Fibroblast of skin of right quadriceps (primary cell): ENCODE results near the gene BHMT.
"Not testable (repeated sequence)": the region's sequence is repeated elsewhere in the genome, so short reads cannot be mapped to it uniquely, and the experiment has no call there.

ENCODE experiments used
- DNase-seq: peaks from one replicate; pipeline ENCODE4 v3.0.0-alpha.2; 2013

Gene BHMT

DNA sequence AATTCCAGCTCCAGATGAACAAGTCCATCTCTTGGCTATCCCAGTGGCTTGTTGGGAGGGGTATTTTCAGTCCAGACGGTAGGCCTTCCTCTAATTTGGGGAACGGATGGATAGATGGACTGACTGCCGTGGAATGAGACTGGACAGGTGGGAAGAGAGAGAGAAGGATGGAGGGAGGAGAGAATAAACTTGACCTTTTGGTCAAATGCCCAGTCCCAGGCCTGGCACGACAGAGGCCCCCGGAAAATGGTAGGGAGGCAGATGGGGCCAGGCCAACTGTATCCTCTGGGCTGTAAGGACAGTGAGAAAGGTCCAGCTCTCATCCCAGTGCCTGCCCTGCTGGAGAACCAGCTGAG lies 1.1 kb downstream of the BHMT start:
- DNase-seq = no peak

- DNase-seq = peak; percentile 20
Measured at GRCh38 chr5:79119486-79119885, 7.9 kb downstream of the BHMT start.

- DNase-seq = no peak
Measured at GRCh38 chr5:79120221-79120620, 8.6 kb downstream of the BHMT start.

DNA sequence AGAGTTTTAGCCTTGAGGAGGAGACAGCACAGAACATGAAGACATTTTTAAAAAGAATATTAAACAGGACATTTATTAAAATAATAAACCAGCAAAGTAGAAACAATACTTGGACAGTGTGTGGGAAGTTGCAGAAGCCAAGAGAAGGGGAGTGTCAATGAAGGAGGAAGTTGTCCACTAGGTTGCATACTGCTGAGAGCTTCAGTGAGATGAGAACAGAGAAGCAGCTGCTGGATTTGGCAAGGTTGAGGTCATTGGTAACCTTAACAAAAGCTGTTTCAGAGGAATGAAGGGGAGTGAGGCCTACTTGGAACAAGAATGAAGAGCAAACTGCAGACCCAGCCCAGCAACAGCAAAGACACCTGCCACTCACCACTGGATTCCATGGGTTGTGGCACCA lies 11.4 kb downstream of the BHMT start:
- no peak for DNase-seq

DNA sequence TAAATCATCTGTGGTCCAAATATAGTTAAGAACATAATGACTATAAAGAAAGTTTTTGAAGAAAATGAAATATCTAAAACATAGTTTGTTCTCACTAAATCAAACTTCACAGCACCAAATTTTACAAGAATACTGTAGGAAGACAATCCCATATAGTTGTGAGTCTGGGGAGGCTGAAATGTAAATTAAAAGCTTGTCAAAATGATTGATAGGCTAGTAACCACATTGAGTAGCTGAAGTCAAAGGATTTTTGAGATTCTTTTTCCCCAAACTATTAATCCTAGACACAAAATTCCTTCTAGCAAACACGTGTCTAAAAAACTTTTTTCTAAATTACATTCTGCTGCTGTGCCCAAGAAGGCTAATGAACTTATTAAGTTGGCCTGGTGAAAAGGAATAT lies 13.0 kb downstream of the BHMT start:
- DNase-seq = peak; percentile 8

DNA sequence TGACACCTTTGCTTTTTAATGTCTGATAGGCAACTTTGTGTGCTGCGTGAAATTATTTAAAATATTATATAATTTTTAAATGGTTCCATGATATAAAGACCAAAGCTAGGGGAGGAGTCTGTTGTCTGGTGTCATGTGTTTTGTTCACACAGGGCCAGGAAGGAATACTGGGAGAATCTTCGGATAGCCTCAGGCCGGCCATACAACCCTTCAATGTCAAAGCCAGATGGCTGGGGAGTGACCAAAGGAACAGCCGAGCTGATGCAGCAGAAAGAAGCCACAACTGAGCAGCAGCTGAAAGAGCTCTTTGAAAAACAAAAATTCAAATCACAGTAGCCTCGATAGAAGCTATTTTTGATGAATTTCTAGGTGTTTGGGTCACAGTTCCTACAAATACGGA lies 19.2 kb downstream of the BHMT start:
- DNase-seq = no peak

DNA sequence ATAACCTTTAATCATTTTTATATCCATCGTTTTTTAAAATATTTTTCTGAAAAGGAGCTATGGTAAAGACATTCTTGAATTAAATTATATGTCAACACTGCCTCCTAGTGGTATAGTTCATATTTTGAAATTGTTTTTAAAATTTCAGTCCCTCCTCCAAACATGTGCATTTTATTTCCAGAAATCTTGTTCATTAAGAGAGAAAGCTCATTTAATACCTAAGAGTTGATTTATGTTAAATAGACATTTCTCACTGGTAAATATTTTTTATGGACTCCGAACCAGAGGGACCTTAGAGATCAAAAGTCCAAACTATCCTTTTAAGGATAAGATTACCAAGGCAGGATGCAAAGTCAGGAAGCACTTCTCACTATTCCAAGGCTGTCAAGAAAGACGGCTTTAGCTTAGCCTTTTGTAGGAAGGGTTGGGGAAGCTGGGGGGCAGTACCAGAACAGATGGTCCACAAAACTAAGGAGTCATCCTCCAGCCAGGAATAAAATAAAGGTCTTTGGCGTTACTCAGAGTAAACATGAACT lies 21.6 kb downstream of the BHMT start:
- peak; percentile 41 for DNase-seq

DNA sequence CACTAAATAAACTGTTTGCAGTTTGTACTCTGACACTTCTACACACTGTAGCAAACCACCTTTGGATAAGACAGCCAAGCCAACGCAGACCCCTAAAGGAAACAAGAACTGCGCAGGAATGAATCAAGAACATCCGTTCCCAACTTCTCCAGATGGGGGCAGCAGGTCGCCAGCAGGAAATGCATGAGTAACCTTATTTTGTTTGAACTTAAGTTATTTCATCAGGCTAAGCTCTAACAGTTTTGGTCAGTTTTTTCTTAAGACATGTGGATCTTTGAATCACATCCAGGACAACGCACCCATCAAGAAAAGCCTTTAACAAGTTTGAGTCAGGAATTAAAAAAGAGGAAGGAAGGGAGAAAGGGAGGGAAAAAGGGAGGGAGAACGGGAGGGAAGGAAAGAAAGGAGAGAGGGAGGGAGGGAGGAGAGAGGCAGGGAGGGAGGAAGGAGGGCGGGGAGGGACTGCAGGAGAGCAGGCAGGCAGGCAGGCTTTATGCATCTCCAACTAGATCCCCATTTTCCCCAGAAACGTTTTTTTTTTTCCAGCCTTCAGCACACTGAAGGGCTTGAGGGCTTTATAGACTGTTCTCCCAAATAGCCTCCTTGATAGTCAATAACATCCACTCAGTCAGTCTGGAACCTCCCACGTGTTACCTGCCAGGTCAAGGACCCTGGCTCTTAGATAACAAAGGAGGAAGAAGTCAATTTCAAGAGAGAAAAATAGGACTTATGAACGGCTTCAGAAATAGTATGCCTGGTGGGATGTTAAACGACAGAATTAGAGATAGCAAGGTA lies 22.2 kb downstream of the BHMT start:
- DNase-seq = peak; percentile 90

- no peak for DNase-seq
Measured at GRCh38 chr5:79135790-79136553, 24.4 kb downstream of the BHMT start.

GRCh38 chr5:79136618-79137017 lies 25.0 kb downstream of the BHMT start:
- no peak for DNase-seq

DNA sequence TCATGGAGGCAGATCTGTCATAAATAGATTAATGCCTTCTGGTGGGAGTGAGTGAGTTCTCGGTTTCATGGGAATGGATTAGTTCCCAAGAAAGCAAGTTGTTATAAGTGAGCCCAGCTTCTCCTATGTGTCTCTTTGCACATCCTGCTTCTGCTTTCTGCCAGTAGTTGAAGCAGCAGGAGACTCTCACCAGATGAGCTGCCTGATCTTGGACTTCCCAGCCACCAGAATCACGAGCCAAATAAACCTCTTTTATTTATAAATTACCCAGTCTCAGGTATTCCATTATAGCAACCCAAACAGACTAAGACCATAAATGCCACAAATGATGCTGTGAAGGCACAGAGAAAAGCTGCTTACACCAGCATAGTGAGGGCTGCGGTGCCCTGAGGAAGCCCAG lies 28.9 kb downstream of the BHMT start:
- no peak for DNase-seq

GRCh38 chr5:79143684-79144379 lies 32.2 kb downstream of the BHMT start:
- peak; percentile 72 for DNase-seq

- DNase-seq = no peak
Measured at GRCh38 chr5:79147076-79147475, 35.5 kb downstream of the BHMT start.

DNA sequence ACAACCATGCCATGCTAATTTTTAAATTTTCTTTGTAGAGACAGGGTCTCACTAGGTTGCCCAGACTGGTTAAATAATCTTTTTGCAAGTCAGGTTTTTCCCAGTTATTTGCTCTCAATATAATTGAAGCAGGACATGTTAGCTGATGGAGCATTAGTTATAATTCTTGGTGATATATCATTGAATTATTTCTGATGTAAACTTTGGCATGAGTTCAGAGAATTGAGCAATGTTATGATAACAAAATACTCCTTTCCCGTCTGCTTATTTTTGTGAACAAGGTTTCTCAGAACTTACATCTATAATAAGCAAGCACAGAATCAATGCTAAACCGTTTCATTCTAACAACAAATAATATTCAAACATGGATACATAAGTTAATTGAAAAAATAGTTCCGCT lies 37.8 kb downstream of the BHMT start:
- peak; percentile 32 for DNase-seq

DNA sequence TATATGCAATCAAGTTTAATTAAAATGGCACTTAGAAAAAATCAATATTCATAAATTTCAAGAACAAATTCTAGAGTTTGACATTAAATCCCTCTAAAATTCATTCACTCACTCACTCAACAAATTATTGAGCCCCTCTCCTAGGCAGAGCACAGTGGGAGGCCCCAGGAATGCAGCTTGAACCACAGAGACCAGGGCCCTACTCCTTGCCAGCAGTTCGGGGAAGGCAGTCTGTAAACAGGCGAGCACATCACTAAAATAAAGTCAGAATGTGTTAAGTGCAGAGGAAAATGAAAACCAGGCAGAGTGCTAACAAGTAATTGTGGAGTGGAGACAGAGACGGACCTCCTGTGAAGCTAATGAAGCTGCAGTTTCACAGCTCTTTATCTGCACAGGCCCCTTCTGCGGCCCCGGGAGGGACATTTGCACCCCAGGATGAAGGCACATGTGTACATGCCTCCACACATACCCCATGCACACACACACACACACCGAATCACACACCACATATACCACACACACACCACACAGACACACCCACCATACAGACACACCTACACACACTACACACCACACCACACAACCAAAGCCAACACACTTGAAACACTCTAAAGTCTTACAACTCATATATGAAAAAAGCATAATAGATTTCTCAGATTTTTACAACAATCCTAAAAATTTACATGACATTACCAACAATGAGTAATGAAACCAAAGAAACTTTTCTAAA lies 40.5 kb downstream of the BHMT start:
- DNase-seq = peak; percentile 29

- no peak for DNase-seq
Measured at GRCh38 chr5:79157305-79157704, 45.7 kb downstream of the BHMT start.

GRCh38 chr5:79161647-79162046 lies 50.0 kb downstream of the BHMT start:
- not testable (repeated sequence) for DNase-seq

DNA sequence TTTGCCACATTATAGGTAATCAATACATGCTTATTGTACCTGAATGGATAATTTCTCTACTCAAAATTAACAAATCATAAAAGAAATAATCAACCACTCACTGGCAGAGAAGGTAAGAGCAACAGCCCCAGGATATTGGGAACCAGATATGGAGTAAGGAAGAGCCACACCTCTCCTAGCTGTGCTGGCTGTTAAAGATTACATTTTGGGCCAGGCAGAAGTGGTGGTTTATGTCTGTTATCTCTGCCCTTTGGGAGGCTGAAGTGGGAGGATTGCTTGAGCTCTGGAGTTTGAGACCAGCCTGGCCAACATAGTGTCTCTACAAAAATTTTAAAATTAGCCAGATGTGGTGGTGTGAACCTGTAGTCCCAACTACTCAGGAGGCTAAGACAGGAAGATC lies 56.4 kb downstream of the BHMT start:
- DNase-seq = no peak

DNA sequence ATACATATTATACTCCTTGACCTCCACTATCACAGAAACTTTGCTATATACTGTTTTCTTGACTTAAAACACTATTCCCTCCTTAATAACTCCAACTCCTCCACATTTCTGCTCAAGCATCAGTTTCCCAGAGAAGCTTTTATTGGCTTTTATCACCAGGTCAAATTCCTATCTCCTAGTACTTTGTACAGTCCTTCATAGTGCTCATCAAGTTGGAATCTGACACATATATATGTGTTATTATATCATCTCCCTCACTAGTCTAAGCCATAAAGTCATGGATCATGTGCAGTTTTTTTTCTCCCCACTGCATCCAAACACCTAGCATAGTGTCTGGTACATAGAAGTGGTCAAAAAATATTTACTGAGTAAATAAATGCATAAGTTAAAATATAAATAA lies 59.1 kb downstream of the BHMT start:
- no peak for DNase-seq

- DNase-seq = no peak
Measured at GRCh38 chr5:79171635-79172245, 60.1 kb downstream of the BHMT start.

DNA sequence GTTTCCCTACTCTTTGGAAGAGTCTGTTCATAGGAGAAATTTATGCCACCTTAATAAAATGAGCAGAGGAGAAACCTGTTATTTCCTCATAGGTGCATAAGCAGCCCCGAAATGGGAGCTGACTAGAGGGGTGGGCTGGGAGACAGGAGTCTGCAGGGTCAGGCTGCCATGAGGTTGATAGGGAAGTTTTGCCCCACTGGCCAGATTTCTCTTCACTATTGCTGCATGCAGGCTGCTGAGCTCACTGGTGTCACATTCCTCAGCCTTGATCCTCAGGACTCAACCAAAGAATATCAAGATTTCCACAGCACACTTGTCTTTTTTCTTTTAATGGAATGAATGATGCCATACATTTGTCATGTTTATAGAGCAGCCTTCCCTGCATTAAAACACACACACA lies 60.7 kb downstream of the BHMT start:
- peak; percentile 11 for DNase-seq

- DNase-seq = no peak
Measured at GRCh38 chr5:79173626-79174025, 62.0 kb downstream of the BHMT start.
